Osteoblast (primary cell): ENCODE data around the gene NDST4. TPM values are rescaled to one million over a fixed set of nuclear protein-coding genes. Genes with fewer than 3 reads are reported as not detected.

Experiments
- DNase-seq: peaks from one replicate; pipeline ENCODE4 v3.0.0; 2011; ENCODE audit warnings: low spot score, mixed read lengths; ENCODE audit not compliant: insufficient read length; ENCODE audit errors: missing footprints
- H2AFZ ChIP-seq: 2 replicates; pipeline ENCODE4 v1.6.0; 2011; ENCODE audit warnings: mild to moderate bottlenecking, low read length
- H3K27ac ChIP-seq: 2 replicates; pipeline ENCODE4 v1.5.1; 2011; ENCODE audit warnings: mild to moderate bottlenecking, low read depth, low read length, moderate library complexity
- H3K27me3 ChIP-seq: 2 replicates; pipeline ENCODE4 v1.6.0; 2012; ENCODE audit warnings: mild to moderate bottlenecking, control low read depth, inconsistent platforms, low read length, moderate library complexity; ENCODE audit not compliant: insufficient read depth
- H3K36me3 ChIP-seq: 2 replicates; pipeline ENCODE4 v1.5.1; 2011; ENCODE audit warnings: mild to moderate bottlenecking, low read length, control low read depth, moderate library complexity; ENCODE audit not compliant: insufficient read depth
- H3K4me1 ChIP-seq: 2 replicates; pipeline ENCODE4 v1.5.1; 2011; ENCODE audit warnings: mild to moderate bottlenecking, low read length, control low read depth, moderate library complexity; ENCODE audit not compliant: insufficient read depth
- H3K4me2 ChIP-seq: 2 replicates; pipeline ENCODE4 v1.6.0; 2011; ENCODE audit warnings: mild to moderate bottlenecking, low read length; ENCODE audit not compliant: insufficient read depth
- H3K4me3 ChIP-seq: fragments of 200-600 bp; sonication (generic); 3 replicates; pipeline ENCODE4 v1.5.1; 2012; ENCODE audit warnings: mild to moderate bottlenecking, low read length, inconsistent platforms; ENCODE audit not compliant: insufficient read depth
- H3K79me2 ChIP-seq: 2 replicates; pipeline ENCODE4 v1.6.0; 2012; ENCODE audit warnings: mild to moderate bottlenecking, low read length, control low read depth, inconsistent platforms; ENCODE audit not compliant: insufficient read depth
- H3K9me3 ChIP-seq: 2 replicates; pipeline ENCODE4 v1.5.1; 2011; ENCODE audit warnings: low read depth, low read length, control low read depth
- H4K20me1 ChIP-seq: 2 replicates; pipeline ENCODE4 v1.6.0; 2012; ENCODE audit warnings: mild to moderate bottlenecking, low read length, control low read depth; ENCODE audit not compliant: insufficient read depth
- CTCF ChIP-seq: IDR thresholded peaks from 2 replicates; pipeline ENCODE4 v1.5.1; 2011; ENCODE audit warnings: mild to moderate bottlenecking, low read depth, low read length, moderate library complexity; ENCODE audit errors: extremely low read depth
- small RNA-seq: library from RNA; depleted of rRNA; stranded (forward); fragments of <200 nt; gene quantifications from one replicate; pipeline ENCODE3, GENCODE V24; 2012
- total RNA-seq: library from RNA; depleted of rRNA; stranded (reverse); fragments of >200 nt; gene quantifications from 2 replicates; pipeline ENCODE4 v1.2.3, GENCODE V29; 2012

The NDST4 gene
- total RNA-seq, 1 donor: not detected

GRCh38 chr4:114782415-114783214 lies 330.8 kb downstream of the NDST4 start:
- H3K4me3 ChIP-seq: no peak overlapping the region
- no peak for TF ChIP-seq CTCF
- H3K27ac ChIP-seq: no peak overlapping the region
- H3K9me3 ChIP-seq: peaks cover 3% of the 10 kb centered on the region
- H4K20me1 ChIP-seq: no peaks in the 10 kb centered on the region
- no peaks in the 10 kb centered on the region for H3K36me3 ChIP-seq
- H3K4me1 ChIP-seq: no peaks in the 10 kb centered on the region
- DNase-seq: no peak
- H3K4me2 ChIP-seq: no peak overlapping the region
- no peaks in the 10 kb centered on the region for H3K27me3 ChIP-seq
- H3K79me2 ChIP-seq: no peaks in the 10 kb centered on the region
- no peak overlapping the region for H2AFZ ChIP-seq

DNA sequence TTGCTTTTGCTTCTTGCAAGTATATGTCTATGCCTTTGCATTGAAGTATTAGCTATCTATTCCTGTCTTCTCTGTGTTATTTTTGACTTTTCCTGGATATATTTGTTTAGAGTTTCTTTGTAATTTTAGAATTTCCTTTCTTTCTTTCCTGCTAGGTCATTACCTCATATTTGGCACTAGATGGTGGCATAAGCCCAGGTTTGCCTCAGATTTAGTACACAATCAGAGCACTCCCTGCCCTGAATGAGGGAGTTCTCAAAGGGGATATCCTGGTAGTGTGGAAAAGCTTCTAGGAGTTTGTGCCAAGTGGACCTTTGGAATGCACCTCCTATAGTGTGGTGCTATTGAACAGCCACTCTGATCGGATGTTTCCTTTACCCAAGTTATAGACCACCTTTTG lies 333.2 kb downstream of the NDST4 start:
- Histone ChIP-seq H2AFZ (no peak overlapping the region), H4K20me1 (no peaks in the 10 kb centered on the region), H3K4me3 (no peak overlapping the region), H3K4me1 (no peaks in the 10 kb centered on the region), H3K4me2 (no peak overlapping the region), H3K36me3 (no peaks in the 10 kb centered on the region), H3K27me3 (no peaks in the 10 kb centered on the region), H3K79me2 (no peaks in the 10 kb centered on the region), H3K9me3 (peaks cover 3% of the 10 kb centered on the region), H3K27ac (no peak overlapping the region)
- DNase-seq: no peak
- TF ChIP-seq CTCF: no peak

Small RNAs within 50 kb of the gene (small RNA-seq; reads per million reads assigned to genes)
- gene RN7SL808P: not detected
